GM11168 (cell line): Measurements from ENCODE around the gene EN2.

Experiments used
- in situ Hi-C: fragments of 300-500 bp; cut with MboI; formaldehyde crosslinking; loops from one replicate; pipeline ENCODE4 v1.12.0; 2022; ENCODE audit warnings: low sequenced_read_pairs; ENCODE audit not compliant: unreplicated experiment

The EN2 gene

DNA sequence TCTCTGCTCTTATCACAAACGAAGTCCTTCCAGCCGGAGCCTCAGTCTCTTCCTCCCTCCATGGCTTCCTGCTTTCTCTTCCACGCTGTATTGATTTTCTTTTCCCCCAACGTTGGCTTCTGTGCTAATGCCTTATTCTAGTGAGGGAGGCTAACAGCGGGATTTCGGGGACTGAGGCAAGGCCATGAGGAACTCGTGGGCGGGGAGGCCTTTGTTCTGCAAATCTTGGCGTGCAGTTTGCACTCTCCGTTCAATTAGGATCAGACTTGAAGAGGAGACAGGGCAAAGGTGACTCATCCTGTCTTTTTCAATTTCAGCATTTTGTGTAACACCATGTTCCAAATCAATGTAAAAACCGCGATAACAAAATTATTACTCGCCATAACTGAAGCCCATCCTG lies 25.3 kb downstream of the EN2 start:
- in situ Hi-C loops, result no loop called here

DNA sequence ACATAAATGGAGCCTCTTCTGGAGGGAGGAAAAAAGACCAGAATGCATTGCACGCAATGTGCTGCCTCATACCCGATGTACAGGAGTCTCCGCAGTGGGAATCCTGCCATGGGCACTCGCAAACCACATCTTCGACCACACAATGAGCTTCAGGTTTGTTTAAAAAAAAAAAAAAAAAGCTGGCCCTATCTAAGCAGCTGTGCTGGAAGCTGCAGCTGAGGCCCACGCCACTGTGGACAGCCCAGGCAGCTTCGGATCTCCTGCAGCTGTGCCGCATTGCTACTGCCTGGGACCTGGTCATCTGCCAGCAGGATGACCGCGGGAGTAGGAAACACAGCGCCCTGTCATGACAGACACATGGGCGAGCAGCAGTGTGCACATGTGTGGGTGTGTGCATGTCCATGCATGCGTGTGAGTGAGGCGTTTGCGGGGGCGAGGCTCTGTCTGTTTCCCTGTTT lies 26.0 kb downstream of the EN2 start:
- in situ Hi-C loops, result no loop called here

DNA sequence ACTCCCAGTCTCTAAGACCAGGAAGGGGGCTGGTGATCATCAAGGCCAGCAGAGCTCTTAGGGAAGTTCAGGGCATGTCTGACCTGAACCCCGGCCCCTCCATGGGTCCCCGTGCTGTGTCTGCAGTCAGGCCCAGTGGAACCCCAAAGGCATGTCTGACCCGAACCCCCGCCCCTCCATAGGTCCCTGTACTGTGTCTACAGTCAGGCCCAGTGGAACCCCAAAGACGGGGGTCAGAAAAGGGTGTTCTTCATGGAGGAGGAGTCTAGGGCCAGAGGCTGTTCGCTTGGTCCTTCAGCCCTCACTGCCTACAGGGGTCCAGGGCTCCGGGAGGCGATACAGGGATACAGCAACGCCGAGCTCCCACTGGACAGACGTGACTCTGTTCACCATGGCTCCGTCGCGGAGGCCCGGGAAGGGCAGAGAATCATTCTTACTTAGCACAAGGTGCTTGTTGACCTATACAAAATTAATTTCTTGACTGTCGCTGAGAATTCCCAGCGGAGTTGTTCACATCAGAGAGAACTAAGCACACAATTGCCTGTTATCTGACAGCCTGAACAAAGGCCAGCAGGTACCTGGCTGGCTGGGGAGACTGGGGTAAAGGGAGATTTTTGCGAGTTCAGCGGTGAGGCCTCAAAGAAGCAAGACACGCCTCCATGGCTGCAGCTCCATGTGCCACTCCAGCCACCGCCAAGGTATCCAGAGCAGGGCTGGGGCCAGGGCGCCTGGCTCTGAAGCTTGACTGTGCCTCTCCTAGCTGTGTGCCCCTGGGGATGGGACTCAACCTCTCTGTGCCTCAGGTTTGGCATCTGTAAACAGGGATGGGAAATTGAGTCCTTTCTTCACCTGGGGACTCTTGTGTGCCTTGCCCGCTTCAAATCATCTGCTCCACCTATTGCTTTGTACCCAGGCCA lies 26.8 kb downstream of the EN2 start:
- in situ Hi-C loops, result no loop called here

GRCh38 chr7:155486783-155487508 lies 29.0 kb downstream of the EN2 start:
- in situ Hi-C loops, result no loop called here

DNA sequence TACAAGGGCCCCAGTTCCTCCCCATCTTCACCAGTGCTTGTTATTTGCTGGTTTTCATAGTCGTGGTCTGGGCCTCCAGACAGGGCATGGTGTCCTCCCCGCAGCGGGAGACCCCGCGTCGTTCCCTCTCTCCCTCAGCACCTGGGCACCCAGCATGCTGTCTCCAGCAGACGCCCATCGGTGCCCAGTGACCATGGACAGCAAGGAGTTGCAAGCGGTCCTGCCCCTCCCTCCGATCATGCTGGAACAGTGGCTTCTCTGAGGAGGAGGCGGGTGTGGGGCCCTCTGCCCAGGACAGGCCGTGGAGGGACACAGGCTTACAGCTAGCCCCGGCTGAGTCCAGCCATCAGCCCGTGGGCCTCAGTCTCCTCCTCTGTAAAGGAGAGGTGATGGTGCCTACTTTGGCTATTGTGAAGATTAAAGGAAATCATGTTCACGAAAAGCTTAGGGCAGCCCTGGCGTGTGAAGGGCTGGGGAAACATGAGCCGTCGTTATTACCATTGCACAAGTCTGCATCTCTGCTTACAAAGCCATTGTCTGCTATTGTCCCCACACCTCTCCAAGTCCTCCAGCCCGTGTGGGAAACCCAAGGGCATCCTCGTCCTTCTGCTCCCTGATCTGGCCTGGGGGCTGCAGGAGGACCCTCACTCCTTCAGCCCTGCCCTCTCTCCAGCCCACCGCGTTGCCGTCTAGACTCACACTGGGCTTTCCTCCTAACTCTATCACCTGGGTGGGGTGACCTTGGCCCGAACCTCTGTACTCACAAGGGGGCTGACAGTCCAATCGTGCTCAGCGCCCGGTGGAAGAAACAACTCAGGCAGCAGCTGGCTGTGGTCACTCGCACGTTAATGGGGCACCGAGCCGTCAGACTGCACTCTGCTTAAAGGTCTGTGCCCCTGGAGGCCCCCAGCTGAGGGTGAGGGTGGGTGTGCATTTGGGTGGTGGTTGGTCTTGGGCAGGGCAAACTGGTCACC lies 29.9 kb downstream of the EN2 start:
- in situ Hi-C loops, result no loop called here

DNA sequence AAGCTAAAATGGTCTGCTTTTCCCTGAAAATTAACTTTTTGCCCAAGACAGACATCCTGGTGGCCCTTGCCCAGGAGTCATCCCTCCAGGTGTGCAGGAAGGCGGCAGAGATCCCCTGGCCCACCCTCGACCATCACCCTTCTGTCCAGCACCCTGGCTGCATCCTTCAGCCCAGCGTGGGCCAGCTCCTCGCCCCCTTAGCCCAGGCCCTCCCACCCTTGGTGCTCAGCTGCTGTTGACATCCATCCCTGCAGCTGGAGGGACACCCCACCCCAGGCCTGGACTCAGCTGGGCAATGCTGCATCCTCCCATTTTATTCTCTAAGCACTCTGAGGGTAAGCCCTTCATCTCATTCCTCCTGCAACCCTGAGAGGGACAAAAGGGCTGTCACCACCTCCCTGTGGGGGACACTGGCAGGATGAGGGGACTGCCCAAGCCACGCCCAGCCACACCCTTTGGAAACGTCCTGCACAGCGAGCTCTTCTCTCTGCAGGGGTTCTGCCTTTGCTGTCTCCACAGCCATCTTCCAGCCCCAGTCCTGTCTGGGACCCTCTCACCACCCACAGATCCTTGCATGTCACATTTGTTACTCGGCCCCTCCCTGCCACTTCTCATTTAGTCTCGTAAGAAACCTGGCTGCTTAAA lies 30.7 kb downstream of the EN2 start:
- in situ Hi-C loops, result no loop called here

DNA sequence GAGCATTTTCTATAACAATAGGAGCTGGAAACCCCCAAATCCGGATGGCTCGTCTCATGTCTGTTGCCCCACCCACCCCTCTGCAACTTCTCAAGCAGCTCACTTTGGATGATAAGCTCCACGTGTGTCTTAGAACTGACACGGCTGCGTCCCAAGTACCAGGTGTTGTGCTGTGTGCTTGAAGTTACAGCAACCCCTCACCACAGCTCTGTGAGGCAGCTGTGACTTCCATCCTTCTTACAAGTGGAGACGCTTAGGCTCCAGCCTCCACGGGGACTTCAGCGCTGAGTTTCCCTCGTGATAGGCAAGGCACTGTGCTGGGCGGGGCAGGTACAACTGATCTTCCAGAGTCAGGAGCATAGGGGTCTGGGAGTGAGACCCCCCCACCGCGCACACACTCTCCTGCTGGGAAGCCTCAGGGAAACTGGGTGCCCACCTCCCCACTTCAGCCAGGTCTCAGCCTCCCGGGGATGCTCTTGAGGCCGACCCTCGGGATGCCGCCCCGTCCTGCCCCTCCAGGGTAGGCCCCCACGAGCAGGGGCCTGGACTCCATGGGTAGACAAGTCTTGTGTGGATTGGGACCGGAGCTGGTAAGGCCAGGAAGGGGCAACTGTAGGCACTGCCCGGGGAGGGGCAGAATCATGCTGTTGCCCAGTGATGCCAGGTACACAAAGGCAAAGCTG lies 31.4 kb downstream of the EN2 start:
- in situ Hi-C loops, result no loop called here

GRCh38 chr7:155489862-155490696 lies 32.1 kb downstream of the EN2 start:
- in situ Hi-C loops, result no loop called here

- in situ Hi-C loops, result no loop called here
Measured at GRCh38 chr7:155490697-155491628, 33.0 kb downstream of the EN2 start.

DNA sequence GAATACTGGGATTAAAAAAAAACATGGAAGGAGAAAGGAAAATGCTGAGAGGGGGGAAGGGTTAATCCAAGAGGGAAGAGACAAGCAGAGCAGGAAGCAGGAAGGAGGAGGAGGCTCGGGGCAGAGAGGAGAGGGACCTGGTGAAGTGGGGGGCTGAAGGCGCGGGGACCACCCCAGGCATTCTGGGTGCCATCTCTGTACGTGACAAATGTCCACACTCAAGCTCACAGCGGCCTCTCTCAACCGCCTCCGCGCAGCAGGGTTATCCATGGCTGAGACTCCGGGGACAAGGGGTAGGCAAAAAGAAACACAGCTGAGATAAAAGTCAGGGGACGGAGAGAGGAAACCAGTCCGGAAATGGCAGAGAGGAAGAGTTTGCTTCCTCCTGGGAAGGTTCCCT lies 33.9 kb downstream of the EN2 start:
- in situ Hi-C loops, result no loop called here

GRCh38 chr7:155493744-155494538 lies 36.0 kb downstream of the EN2 start:
- in situ Hi-C loops, result no loop called here

DNA sequence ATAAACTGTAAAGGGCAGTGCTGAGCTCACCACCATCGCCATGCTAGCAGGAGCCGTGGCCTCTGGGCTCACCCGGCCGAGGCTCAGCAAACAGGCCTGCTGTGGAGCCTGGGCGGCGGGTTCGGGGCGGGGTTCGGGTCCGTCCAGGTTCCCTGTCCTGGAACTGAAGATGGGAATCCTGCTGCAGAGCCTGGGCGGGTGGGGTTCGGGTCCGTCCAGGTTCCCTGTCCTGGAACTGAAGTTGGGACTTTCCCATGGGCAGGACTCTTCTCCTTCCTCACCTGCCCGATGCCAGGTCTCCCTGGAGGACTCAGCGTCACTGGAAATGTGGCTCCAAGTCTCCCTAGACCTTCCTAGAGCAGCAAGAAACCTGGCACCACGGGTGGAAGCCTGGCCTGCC lies 36.6 kb downstream of the EN2 start:
- in situ Hi-C loops, result no loop called here

- in situ Hi-C loops, result no loop called here
Measured at GRCh38 chr7:155495440-155496248, 37.7 kb downstream of the EN2 start.

DNA sequence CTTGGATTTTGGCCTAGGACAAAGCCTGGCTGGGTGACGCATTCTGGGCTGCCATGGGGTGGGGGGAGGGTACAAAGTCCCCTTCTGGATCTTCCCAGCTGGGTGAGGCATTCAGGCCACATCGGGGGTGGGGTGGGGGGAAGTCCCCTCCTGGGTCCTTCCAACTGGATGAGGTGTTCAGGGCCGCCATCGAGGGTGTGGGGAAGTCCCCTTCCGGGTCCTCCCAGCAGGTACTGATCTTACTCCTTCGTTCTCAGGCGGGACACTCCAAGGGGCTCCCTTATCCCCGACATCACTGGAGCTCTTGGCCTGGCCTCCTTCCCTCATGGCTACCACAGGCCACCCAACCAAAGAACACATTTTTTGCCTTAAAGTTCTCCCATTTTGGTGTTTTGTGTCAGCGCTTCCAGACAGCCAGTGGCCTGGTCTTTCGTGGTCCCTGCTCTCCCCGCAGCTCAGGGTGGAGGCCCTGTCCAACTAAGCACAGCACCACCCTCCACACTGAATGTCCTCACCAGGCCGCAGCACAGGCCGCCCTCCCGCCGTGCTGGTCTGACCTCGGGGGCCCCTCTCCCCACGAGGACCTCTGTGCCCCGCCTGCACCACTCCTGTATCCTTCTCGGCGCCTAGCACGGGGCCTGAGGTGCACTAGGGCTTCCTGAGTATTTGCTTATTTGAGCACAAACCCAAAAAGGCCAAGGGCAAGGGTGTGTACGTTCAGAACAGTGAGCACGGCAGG lies 38.5 kb downstream of the EN2 start:
- in situ Hi-C loops, result no loop called here
